Vagina (tissue), 2 donors: ENCODE data around the gene GLYATL1. TPM values are rescaled to one million over a fixed set of nuclear protein-coding genes. Genes with fewer than 3 reads are reported as not detected.

Source experiments
- DNase-seq, 2 donors: peaks; one replicate each; pipeline ENCODE4 v3.0.0-alpha.2; 2017; ENCODE audit errors: extremely low spot score in 2 of 2
- H3K27ac ChIP-seq: fragments of 200-600 bp; sonication (generic); one replicate; pipeline ENCODE4 v1.5.1; 2019
- H3K27me3 ChIP-seq: fragments of 200-600 bp; sonication (generic); one replicate; pipeline ENCODE4 v1.5.1; 2019
- H3K36me3 ChIP-seq, 2 donors: fragments of 200-600 bp; sonication (generic); one replicate each; pipeline ENCODE4 v1.5.1; 2017 to 2019
- H3K4me1 ChIP-seq: fragments of 200-600 bp; sonication (generic); one replicate; pipeline ENCODE4 v1.5.1; 2019
- H3K4me3 ChIP-seq, 2 donors: fragments of 200-600 bp; sonication (generic); 1 replicate in 1 of 2; 2 replicates in 1 of 2; pipeline ENCODE4 v1.5.1; 2016 to 2019
- H3K9me3 ChIP-seq: fragments of 200-600 bp; sonication (generic); one replicate; pipeline ENCODE4 v1.5.1; 2019
- POLR2A ChIP-seq, 2 donors: fragments of 450-650 bp; IDR thresholded peaks; one replicate each; pipeline ENCODE4 v1.6.1; 2017; ENCODE audit warnings: antibody characterized with exemption in 2 of 2, mild to moderate bottlenecking in 2 of 2, moderate library complexity in 2 of 2
- POLR2AphosphoS5 ChIP-seq, 2 donors: sonication (generic); formaldehyde crosslinking; IDR thresholded peaks; one replicate each; pipeline ENCODE4 v1.9.0; 2017; ENCODE audit warnings: antibody characterized with exemption in 2 of 2, mild to moderate bottlenecking in 2 of 2, low read depth in 1 of 2; ENCODE audit not compliant: insufficient read depth in 1 of 2
- intact Hi-C: fragments of 100-400 bp; cut with DNase I; formaldehyde crosslinking; loops from one replicate; pipeline ENCODE4 v1.15.1; 2023
- total RNA-seq: library from RNA; depleted of rRNA; stranded (reverse); fragments of >200 nt; gene quantifications from one replicate; pipeline ENCODE4 v1.2.3, GENCODE V29; 2016
- TF ChIP-seq, protein P1 (sequence below), 3 experiments: fragments of 450-650 bp in 2 of 3; fragments of 200-600 bp in 1 of 3; sonication (generic) in 1 of 3; IDR thresholded peaks; one replicate each; pipeline ENCODE4 v1.5.1; 2017 to 2019; ENCODE audit warnings: antibody characterized with exemption in 3 of 3, mild to moderate bottlenecking in 2 of 3, moderate library complexity in 2 of 3

GLYATL1 gene
- total RNA-seq, 1 donor from 2014 or later = not detected

DNA sequence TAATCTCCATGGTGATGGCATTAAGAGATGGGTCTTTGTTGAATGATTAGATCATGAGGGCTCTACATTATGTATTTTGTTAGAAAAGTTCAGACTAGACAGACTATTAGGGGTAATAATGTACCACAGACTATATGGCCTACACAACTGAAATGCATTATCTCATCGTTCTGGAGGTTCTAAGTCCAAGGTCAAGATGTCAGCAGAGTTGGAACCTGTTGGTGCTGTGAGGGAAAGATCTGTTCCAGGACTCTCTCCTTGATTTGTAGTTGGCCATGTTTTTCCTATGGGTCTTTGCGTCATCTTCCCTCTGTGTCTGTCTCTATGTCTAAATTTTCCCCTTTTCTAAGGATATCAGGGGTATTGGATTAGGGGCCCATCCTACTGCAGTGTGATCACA is 8.4 kb upstream of the GLYATL1 start:
- Histone ChIP-seq H3K4me3 (no peak overlapping the region), H3K27ac (no peak overlapping the region), H3K36me3 (no peaks in the 10 kb centered on the region), H3K9me3 (no peaks in the 10 kb centered on the region), H3K27me3 (no peaks in the 10 kb centered on the region), H3K4me1 (no peaks in the 10 kb centered on the region)
- DNase-seq = no peak
- intact Hi-C loops = no loop called here
- TF ChIP-seq POLR2A (IDR thresholded peaks at IDR 0.05) = no peak
- TF ChIP-seq POLR2AphosphoS5 (IDR thresholded peaks at IDR 0.05; ENCODE audit: insufficient read depth in 1 of 2, low read depth in 1 of 2) = no peak
- TF ChIP-seq, protein P1, sequence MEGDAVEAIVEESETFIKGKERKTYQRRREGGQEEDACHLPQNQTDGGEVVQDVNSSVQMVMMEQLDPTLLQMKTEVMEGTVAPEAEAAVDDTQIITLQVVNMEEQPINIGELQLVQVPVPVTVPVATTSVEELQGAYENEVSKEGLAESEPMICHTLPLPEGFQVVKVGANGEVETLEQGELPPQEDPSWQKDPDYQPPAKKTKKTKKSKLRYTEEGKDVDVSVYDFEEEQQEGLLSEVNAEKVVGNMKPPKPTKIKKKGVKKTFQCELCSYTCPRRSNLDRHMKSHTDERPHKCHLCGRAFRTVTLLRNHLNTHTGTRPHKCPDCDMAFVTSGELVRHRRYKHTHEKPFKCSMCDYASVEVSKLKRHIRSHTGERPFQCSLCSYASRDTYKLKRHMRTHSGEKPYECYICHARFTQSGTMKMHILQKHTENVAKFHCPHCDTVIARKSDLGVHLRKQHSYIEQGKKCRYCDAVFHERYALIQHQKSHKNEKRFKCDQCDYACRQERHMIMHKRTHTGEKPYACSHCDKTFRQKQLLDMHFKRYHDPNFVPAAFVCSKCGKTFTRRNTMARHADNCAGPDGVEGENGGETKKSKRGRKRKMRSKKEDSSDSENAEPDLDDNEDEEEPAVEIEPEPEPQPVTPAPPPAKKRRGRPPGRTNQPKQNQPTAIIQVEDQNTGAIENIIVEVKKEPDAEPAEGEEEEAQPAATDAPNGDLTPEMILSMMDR (IDR thresholded peaks at IDR 0.05) = no peak

DNA sequence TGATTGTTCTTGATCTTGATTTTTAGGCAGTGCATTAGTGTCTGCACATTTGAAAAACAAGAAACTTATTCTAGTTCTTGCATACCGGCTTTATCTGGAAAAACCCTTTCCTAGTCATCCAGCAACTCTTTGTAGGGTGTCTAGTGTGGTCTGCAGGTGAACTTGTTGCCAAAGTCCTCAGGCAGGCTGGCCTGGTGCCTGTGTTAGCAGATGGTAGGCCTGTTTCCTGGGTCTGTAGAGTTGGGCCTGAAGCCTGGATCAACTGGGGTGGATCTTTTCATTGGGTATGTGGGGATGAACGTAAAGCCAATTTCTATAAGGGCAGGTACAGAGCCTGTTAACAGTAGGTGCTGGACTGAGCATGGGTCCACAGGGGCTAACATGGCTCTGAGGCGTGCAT is 5.6 kb upstream of the GLYATL1 start:
- Histone ChIP-seq H3K27ac (no peak overlapping the region), H3K27me3 (no peaks in the 10 kb centered on the region), H3K4me1 (no peaks in the 10 kb centered on the region), H3K36me3 (no peaks in the 10 kb centered on the region), H3K9me3 (no peaks in the 10 kb centered on the region), H3K4me3 (no peak overlapping the region)
- intact Hi-C loops = no loop called here
- DNase-seq = no peak
- TF ChIP-seq, protein P1 (IDR thresholded peaks at IDR 0.05) = no peak
- TF ChIP-seq POLR2A (IDR thresholded peaks at IDR 0.05) (no peak), POLR2AphosphoS5 (IDR thresholded peaks at IDR 0.05; ENCODE audit: insufficient read depth in 1 of 2, low read depth in 1 of 2) (no peak)

DNA sequence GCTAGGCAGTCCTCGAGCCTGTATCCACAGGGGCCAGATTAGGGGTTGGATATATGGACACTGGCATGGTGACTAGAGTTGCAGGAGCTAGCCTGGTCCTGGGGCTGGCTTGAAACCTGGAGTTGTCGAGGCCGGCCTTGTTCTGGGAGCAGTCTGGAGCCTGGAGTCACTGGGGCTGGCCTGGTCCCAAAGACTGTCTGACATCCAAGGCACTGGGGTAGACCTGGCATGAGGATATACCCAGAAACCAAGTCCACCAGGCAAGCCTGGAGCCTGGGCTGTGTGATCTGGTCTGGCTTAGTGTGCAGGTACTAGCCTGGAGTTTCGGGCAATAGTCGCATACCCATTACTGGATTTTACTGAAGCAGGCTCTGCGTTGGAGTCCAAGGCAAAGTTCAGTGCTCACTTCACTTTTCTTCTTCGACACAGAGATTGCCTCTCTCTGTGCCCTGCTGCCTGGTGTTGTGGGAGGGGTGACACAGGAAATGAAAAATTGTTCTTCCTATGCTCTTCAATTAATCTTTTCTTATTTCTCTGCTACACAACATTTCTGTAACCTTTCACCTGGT is 4.3 kb upstream of the GLYATL1 start:
- no peak for DNase-seq
- Histone ChIP-seq H3K27ac (no peak overlapping the region), H3K4me3 (no peak overlapping the region), H3K36me3 (no peaks in the 10 kb centered on the region), H3K27me3 (no peaks in the 10 kb centered on the region), H3K4me1 (no peaks in the 10 kb centered on the region), H3K9me3 (no peaks in the 10 kb centered on the region)
- intact Hi-C loops = no loop called here
- TF ChIP-seq POLR2AphosphoS5 (IDR thresholded peaks at IDR 0.05; ENCODE audit: insufficient read depth in 1 of 2, low read depth in 1 of 2) (no peak), POLR2A (IDR thresholded peaks at IDR 0.05) (no peak)
- TF ChIP-seq, protein P1 (IDR thresholded peaks at IDR 0.05) = no peak

- H3K36me3 ChIP-seq = no peaks in the 10 kb centered on the region
- TF ChIP-seq POLR2AphosphoS5 (IDR thresholded peaks at IDR 0.05; ENCODE audit: insufficient read depth in 1 of 2, low read depth in 1 of 2) (no peak), POLR2A (IDR thresholded peaks at IDR 0.05) (no peak)
- TF ChIP-seq, protein P1 (IDR thresholded peaks at IDR 0.05) = no peak
- H3K27me3 ChIP-seq = no peaks in the 10 kb centered on the region
- H3K4me3 ChIP-seq = no peak overlapping the region
- H3K9me3 ChIP-seq = no peaks in the 10 kb centered on the region
- no peak for DNase-seq
- no peak overlapping the region for H3K27ac ChIP-seq
- H3K4me1 ChIP-seq = no peaks in the 10 kb centered on the region
- intact Hi-C loops = no loop called here
These were observed 890 bp upstream of the GLYATL1 start for GRCh38 chr11:58938398-58938797.

- DNase-seq = no peak
- Histone ChIP-seq H3K36me3 (no peaks in the 10 kb centered on the region), H3K4me1 (no peaks in the 10 kb centered on the region), H3K4me3 (no peak overlapping the region), H3K27me3 (no peaks in the 10 kb centered on the region), H3K9me3 (no peaks in the 10 kb centered on the region), H3K27ac (no peak overlapping the region)
- intact Hi-C loops = no loop called here
- TF ChIP-seq POLR2A (IDR thresholded peaks at IDR 0.05) = no peak
- TF ChIP-seq, protein P1 (IDR thresholded peaks at IDR 0.05) = no peak
- TF ChIP-seq POLR2AphosphoS5 (IDR thresholded peaks at IDR 0.05; ENCODE audit: insufficient read depth in 1 of 2, low read depth in 1 of 2) = no peak
These were observed 740 bp downstream of the GLYATL1 start for GRCh38 chr11:58940028-58940427.
